Stimulated activated CD4-positive, alpha-beta T cell treated with anti-CD3 and anti-CD28 coated beads, Interleukin-2, amount 100 ng/mL, for 48 hours (primary cell): ENCODE measurements around the gene UPP1.
A peak's percentile ranks its signal among the peaks of the same experiment; 100 is the strongest.
"Not testable (repeated sequence)": the region's sequence is repeated elsewhere in the genome, so short reads cannot be mapped to it uniquely, and the experiment has no call there.

Experiments used
- DNase-seq, 2 donors: peaks; one replicate each; pipeline ENCODE4 v3.0.0-alpha.2; 2020

UPP1 gene

DNA sequence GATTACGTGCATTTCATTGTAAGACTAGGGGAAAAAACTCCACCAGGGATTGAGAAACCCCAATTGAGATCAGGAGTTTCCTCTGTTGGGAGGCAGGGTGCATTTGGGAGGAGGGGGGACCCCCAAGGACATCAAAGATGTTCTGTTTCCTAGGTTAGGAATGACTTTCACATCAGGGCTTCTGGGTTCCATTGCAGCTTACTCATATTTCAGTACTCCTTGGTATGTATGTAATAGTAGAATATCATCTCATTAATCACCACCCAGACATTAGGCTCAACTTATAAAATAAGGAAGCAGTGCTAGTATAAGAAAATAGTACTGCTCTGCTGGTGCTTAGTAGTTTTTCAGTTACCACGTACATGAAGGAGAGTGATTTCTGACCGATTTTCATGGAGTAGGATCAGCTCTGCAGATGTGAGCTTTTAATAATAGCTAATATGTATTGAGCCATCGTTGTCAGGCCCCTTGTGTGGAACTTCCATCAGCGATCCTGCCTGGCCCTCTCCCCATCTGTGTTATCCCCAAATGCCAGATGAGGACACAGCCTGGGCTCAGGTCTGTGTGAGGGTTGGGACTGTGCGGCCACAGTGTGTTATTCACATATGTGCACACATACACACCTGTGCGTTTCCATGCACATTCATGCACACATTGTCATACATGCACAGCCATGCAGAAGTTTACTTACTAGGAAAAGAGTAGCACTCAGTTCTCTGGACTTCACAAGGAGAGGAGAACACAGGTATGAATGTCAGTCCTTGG, 23.5 kb downstream of the UPP1 start:
- DNase-seq: no peak

DNA sequence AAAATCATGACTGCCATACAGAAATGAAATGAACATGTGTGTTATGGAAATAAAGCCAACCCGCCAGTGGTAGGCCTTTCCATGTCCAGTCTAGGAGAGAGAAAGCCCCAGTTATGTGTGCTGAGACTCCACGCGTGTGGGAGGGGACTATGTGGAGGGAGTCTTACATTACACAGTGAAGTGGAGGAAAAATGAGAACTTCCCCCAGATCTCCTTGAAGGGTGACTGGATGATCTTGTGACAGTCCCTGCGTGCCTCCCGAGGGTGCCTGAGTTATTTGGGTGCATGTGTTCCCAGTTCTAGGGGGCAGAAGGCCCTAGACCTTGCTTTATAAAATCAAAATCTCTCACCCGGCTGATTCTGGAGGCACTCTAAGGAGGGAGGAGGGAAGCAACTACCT, 24.2 kb downstream of the UPP1 start:
- DNase-seq: no peak

DNA sequence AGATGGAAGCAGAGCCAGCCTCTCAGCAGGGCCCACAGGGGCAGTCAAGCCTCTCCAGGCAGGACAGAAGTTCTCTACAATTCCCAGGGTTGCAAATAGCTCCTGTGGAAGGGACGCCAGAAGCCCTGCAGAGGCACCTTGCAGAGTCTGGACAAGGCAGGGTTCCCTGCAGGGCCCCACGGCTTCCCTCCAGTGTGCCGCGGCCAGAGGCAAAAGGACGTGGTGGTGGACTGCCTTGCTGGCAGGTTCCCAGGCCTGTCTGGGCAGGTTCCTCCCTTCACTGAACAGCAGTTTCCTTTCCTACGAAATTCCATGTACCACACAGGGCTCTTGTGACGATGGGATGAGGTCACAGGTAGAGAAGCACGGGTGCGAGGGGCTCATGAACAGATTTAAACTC, 25.1 kb downstream of the UPP1 start:
- no peak for DNase-seq

- DNase-seq: no peak
Observed at GRCh38 chr7:48114589-48114988, 25.5 kb downstream of the UPP1 start.

DNA sequence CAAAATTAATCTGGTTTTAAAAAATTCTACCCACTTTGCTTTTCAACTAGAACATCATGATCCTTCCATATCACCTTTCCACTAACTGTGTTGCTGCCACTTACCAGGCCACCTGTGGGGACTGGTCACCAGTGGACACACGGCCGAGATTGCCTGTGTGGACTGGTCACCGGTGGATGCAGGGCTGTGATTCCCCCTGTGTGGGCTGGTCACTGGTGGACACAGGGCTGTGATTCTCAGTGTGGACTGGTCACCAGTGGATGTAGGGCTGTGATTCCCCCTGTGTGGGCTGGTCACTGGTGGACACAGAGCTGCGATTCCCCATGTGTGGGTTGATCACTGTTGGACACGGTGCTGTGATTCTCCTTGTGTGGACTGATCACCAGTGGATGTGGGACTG, 27.0 kb downstream of the UPP1 start:
- no peak for DNase-seq

- no peak for DNase-seq
Observed at GRCh38 chr7:48118041-48118440, 29.0 kb downstream of the UPP1 start.

GRCh38 chr7:48120536-48120935, 31.5 kb downstream of the UPP1 start:
- DNase-seq: not testable (repeated sequence)

- DNase-seq: no peak
Observed at GRCh38 chr7:48126037-48126436, 37.0 kb downstream of the UPP1 start.

DNA sequence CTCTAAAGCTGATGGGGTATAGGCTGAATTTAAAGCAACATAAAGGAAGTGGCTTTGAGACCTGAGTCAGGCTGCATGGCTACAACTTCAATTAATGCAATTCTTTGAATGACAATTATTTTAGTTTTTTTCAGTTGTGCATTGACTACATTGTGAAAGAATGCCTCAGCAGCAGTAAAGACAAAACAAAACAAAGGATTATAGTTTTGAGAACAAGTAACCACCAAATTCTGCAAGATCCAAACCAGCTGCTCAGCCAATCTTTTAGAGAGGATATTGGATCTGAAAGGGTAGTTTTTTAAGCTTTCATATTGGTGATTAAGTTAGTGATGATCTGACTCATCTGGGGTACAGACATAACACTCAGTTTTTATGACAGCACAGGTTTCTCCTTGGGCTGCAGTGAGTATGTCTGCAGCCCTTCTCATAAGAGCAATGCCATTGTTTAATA, 41.6 kb downstream of the UPP1 start:
- DNase-seq: no peak

- DNase-seq: no peak
Observed at GRCh38 chr7:48132792-48133191, 43.7 kb downstream of the UPP1 start.

DNA sequence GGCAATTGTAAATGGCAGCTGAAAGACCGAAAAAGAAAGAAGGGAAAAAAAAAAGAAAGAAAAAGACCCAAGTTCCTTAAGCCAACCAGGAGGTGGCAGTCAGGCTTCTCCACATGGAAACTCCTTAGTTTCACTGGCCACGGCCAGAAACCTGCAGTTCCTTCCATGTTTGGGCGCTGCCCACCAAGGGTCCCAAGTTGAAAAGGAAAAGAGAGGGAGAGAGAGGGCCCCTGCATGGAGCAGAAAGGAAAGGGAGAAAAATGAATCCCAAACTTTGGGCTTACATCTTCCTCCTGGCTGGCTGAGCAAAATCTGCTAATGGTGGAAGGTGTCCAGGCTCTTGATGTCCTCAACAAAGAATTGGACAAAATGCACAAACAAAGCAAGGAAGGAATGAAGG, 50.4 kb downstream of the UPP1 start:
- no peak for DNase-seq

DNA sequence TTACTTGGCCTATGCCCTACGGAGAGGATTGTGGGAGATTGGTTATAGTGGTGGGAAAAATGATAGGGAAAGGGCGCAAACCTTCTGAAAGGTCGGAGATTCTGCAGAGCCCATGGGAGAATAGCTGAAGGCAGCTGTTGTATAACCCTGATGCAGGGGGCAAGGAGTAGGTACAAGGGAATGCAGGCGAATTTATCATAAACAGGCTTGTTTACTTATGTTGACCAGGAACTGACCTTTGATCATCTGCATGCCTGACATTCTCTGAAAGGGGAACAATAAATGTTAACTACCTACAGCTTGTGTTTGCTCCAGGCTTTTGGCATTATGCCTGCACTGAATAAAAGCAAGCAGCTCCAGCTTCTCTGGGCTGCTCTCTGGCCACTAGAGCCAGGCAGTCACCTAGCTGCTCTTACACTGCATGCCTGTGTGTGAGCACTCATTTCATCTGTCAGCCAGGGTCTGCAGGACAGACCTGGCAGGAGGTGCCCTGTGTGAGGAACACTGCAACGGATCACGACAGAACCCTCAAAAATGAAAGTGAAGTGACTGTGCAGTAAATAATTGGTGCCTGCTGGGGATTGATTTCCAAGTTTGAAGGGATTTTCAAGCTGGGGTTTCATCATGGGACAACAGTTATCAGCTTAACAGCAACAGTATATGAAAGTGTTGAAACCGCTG, 51.1 kb downstream of the UPP1 start:
- DNase-seq: no peak

DNA sequence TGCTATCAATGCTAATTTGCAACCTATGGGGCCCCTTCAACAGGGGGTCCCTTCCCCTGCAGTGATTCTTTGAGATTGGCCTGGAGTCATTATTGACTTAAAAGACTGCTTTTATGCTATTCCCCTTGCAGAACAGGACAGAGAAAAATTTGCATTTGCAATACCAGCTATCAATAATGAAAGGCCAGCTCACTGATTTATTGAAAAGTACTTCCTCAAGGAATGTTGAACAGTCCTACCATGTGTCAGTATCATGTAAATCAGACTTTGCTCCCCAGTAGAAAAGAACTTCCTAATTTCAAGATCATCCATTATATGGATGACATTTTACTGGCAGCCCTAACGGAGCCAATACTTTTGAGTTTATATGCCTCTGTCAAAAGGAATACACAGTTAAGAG, 52.5 kb downstream of the UPP1 start:
- DNase-seq: no peak

- no peak for DNase-seq
Observed at GRCh38 chr7:48144291-48144768, 55.3 kb downstream of the UPP1 start.

- no peak for DNase-seq
Observed at GRCh38 chr7:48147078-48147591, 58.1 kb downstream of the UPP1 start.

DNA sequence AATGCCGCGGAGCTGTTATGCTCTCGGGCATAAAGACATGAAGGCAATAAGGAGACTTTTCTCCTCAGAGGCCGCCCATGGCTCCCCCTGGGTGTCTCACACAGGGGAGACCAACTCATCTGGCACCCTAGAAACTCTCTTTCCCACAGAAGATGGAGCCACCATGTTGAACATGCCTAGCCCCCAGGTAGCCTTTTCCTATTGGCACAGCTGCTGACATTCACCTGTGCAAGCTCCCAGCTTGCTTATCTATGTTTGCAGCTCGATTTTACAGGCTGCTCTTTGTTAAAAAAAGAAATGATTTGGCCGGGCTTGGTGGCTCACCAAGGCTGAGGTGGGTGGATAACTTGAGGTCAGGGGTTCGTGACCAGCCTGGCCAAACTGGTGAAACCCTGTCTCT, 58.6 kb downstream of the UPP1 start:
- DNase-seq: not testable (repeated sequence)

DNA sequence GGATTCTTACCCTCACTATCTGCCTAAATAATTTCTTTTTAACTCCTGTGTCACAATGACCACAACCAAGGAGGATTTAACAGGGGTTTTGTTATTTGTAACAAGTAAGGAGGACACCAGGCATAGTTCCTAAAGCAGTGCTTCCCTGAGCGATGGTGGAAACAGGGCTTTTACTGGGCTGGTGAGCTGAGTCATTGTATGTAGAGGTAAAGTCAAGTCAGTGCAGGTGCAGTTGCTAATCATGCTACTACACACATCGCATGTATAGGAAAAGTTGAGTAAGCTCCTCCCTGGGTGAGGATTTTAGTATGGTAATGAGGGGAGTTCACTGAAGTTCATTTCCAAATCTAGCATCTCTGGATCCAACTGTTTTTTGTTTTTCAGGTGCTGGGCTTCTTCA, 59.2 kb downstream of the UPP1 start:
- DNase-seq: no peak

GRCh38 chr7:48149058-48149457, 60.0 kb downstream of the UPP1 start:
- DNase-seq: no peak

GRCh38 chr7:48150086-48150485, 61.0 kb downstream of the UPP1 start:
- no peak for DNase-seq

GRCh38 chr7:48154792-48155413, 65.8 kb downstream of the UPP1 start:
- DNase-seq: peak in 1 of 2 donors; percentile 9
